GM21360 (cell line): ENCODE measurements around the gene EIF2AK3.
"Not testable (repeated sequence)": the region's sequence is repeated elsewhere in the genome, so short reads cannot be mapped to it uniquely, and the experiment has no call there.

ENCODE experiments used
- ATAC-seq: cut with Tn5 transposase; IDR thresholded peaks from one replicate; pipeline ENCODE4 v1.9.1; 2021; ENCODE audit warnings: mild to moderate bottlenecking, moderate library complexity; ENCODE audit not compliant: unreplicated experiment

Gene EIF2AK3

GRCh38 chr2:88627055-88627855 lies at the start of gene EIF2AK3:
TSS of gene EIF2AK3 (minus strand) at chr2:88627464. CDS start at chr2:88627274, 190 bp downstream.
- peak; percentile 83 for ATAC-seq

- no peak for ATAC-seq
Observed at GRCh38 chr2:88673363-88673762, 46.1 kb upstream of the EIF2AK3 start.

- ATAC-seq = no peak
Observed at GRCh38 chr2:88671786-88672427, 44.6 kb upstream of the EIF2AK3 start.

- ATAC-seq = no peak
Observed at GRCh38 chr2:88669482-88670214, 42.4 kb upstream of the EIF2AK3 start.

GRCh38 chr2:88668862-88669261 lies 41.6 kb upstream of the EIF2AK3 start:
- no peak for ATAC-seq

GRCh38 chr2:88667219-88667618 lies 40.0 kb upstream of the EIF2AK3 start:
- no peak for ATAC-seq

GRCh38 chr2:88666576-88666975 lies 39.3 kb upstream of the EIF2AK3 start:
- no peak for ATAC-seq

GRCh38 chr2:88660622-88661021 lies 33.4 kb upstream of the EIF2AK3 start:
- no peak for ATAC-seq

- ATAC-seq = no peak
Observed at GRCh38 chr2:88659538-88659915, 32.3 kb upstream of the EIF2AK3 start.

GRCh38 chr2:88658881-88659537 lies 31.7 kb upstream of the EIF2AK3 start:
- ATAC-seq = no peak

GRCh38 chr2:88658326-88658725 lies 31.1 kb upstream of the EIF2AK3 start:
- ATAC-seq = no peak

GRCh38 chr2:88657131-88657530 lies 29.9 kb upstream of the EIF2AK3 start:
- ATAC-seq = no peak

GRCh38 chr2:88656690-88657089 lies 29.4 kb upstream of the EIF2AK3 start:
- no peak for ATAC-seq

GRCh38 chr2:88654714-88655113 lies 27.4 kb upstream of the EIF2AK3 start:
- ATAC-seq = no peak

- no peak for ATAC-seq
Observed at GRCh38 chr2:88651646-88652045, 24.4 kb upstream of the EIF2AK3 start.

GRCh38 chr2:88645291-88645882 lies 18.1 kb upstream of the EIF2AK3 start:
- not testable (repeated sequence) for ATAC-seq

- ATAC-seq = no peak
Observed at GRCh38 chr2:88642278-88642677, 15.0 kb upstream of the EIF2AK3 start.

- no peak for ATAC-seq
Observed at GRCh38 chr2:88641330-88641729, 14.1 kb upstream of the EIF2AK3 start.

- no peak for ATAC-seq
Observed at GRCh38 chr2:88639865-88640264, 12.6 kb upstream of the EIF2AK3 start.

GRCh38 chr2:88638743-88639142 lies 11.5 kb upstream of the EIF2AK3 start:
- ATAC-seq = no peak

- ATAC-seq = no peak
Observed at GRCh38 chr2:88638123-88638650, 10.9 kb upstream of the EIF2AK3 start.
